ENCODE results near the gene CDH12. TPM values are rescaled to one million over a fixed set of nuclear protein-coding genes. Genes with fewer than 3 reads are reported as not detected.

The CDH12 gene
- total and polyA plus RNA-seq, 2 donors (not counting 3 experiments of a cell fraction or from before 2014, with no cell fraction given) = 0.03 TPM; not detected in 1

GRCh38 chr5:22901885-22902284, 48.7 kb upstream of the CDH12 start:
- H2AFZ ChIP-seq (ENCODE audit: low read depth, low read length) = no peak overlapping the region
- H3K9me3 ChIP-seq (replicated peaks; ENCODE audit: control insufficient read depth, insufficient read depth, low read length) = no peaks in the 10 kb centered on the region
- no TSS peak for BruUV-seq (replicated peaks)
- intact Hi-C loops (cut with micrococcal nuclease) (no loop called here), dilution Hi-C loops (cut with MboI; ENCODE audit: extremely low pct_ligation_motif_present, low sequenced_read_pairs) (no loop called here)
- H3K27me3 ChIP-seq (ENCODE audit: control insufficient read depth in 2 of 2, insufficient read depth in 2 of 2, low read length in 2 of 2) = no peaks in the 10 kb centered on the region
- no peak for DNase-seq (ENCODE audit: low read depth, low spot score)
- no peak overlapping the region for H3K4me3 ChIP-seq (replicated peaks in 1 of 3; ENCODE audit: insufficient read depth in 1 of 3, low read depth in 1 of 3, low read length in 3 of 3)
- H3K79me2 ChIP-seq (ENCODE audit: control insufficient read depth, insufficient read depth, low read length) = no peaks in the 10 kb centered on the region
- H3K4me2 ChIP-seq (ENCODE audit: insufficient read depth, low read length) = no peak overlapping the region
- ChIA-PET CTCF (no interaction called here), POLR2A (no interaction called here)
- H3K36me3 ChIP-seq (ENCODE audit: control insufficient read depth in 2 of 2, extremely low read depth in 1 of 2, insufficient read depth in 2 of 2, low read length in 2 of 2) = no peaks in the 10 kb centered on the region
- H3K27ac ChIP-seq (ENCODE audit: insufficient read depth, low read depth, low read length) = no peak overlapping the region
- H4K20me1 ChIP-seq (replicated peaks; ENCODE audit: control insufficient read depth, extremely low read depth, insufficient read depth, low read length) = no peaks in the 10 kb centered on the region
- no peaks in the 10 kb centered on the region for H3K9me1 ChIP-seq (replicated peaks; ENCODE audit: control insufficient read depth, extremely low read depth, insufficient read depth, low read length)
- H3K4me1 ChIP-seq (ENCODE audit: control insufficient read depth, extremely low read depth, insufficient read depth, low read length) = no peaks in the 10 kb centered on the region
- H3K9ac ChIP-seq (replicated peaks; ENCODE audit: extremely low read depth, insufficient read depth, low read length) = no peak overlapping the region
- TF ChIP-seq POLR2AphosphoS5 (IDR thresholded peaks at IDR 0.05; ENCODE audit: insufficient read depth, low read depth, low read length) = no peak
- TF ChIP-seq FOS (IDR thresholded peaks at IDR 0.05; ENCODE audit: borderline replicate concordance, insufficient read depth, low read length) = no peak
- no peak for TF ChIP-seq POLR2A (IDR thresholded peaks at IDR 0.05; ENCODE audit: low read depth, low read length)
- no peak for FAIRE-seq

DNA sequence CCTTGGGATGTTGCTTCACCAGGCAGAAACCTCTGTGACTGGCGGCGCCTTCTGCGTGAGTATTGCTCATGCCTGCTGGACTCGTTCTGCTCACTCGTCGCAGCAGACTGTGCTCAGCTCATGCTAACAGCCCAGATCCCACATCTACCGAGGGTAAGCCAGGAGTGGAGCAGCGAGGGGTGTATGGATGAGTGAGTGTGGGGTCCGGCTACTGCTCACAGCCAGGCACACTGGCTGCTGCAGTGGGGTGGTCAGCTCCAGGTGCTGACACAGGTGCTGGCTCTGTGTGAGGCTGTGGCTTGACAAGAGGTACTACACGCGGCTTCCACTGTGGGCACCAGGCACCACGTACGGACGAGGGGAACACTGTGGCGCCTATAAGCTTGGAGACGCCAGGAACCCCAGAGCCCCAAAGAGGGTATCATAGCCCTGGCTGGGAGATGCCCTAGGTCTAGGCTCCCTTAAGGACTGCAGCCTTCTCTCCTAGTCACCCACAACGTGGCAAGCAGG, 47.7 kb upstream of the CDH12 start:
- no peaks in the 10 kb centered on the region for H3K9me1 ChIP-seq (replicated peaks; ENCODE audit: control insufficient read depth, extremely low read depth, insufficient read depth, low read length)
- ChIA-PET POLR2A (no interaction called here), CTCF (no interaction called here)
- H3K36me3 ChIP-seq (ENCODE audit: control insufficient read depth in 2 of 2, extremely low read depth in 1 of 2, insufficient read depth in 2 of 2, low read length in 2 of 2) = no peaks in the 10 kb centered on the region
- no peak overlapping the region for H3K4me3 ChIP-seq (replicated peaks in 1 of 3; ENCODE audit: insufficient read depth in 1 of 3, low read depth in 1 of 3, low read length in 3 of 3)
- intact Hi-C loops (cut with micrococcal nuclease) = no loop called here
- no peak overlapping the region for H3K9ac ChIP-seq (replicated peaks; ENCODE audit: extremely low read depth, insufficient read depth, low read length)
- no peaks in the 10 kb centered on the region for H3K4me1 ChIP-seq (ENCODE audit: control insufficient read depth, extremely low read depth, insufficient read depth, low read length)
- H3K79me2 ChIP-seq (ENCODE audit: control insufficient read depth, insufficient read depth, low read length) = no peaks in the 10 kb centered on the region
- no peaks in the 10 kb centered on the region for H3K27me3 ChIP-seq (ENCODE audit: control insufficient read depth in 2 of 2, insufficient read depth in 2 of 2, low read length in 2 of 2)
- no peaks in the 10 kb centered on the region for H4K20me1 ChIP-seq (replicated peaks; ENCODE audit: control insufficient read depth, extremely low read depth, insufficient read depth, low read length)
- no peak for DNase-seq (ENCODE audit: low read depth, low spot score)
- H2AFZ ChIP-seq (ENCODE audit: low read depth, low read length) = no peak overlapping the region
- dilution Hi-C loops (cut with MboI; ENCODE audit: extremely low pct_ligation_motif_present, low sequenced_read_pairs) = no loop called here
- FAIRE-seq = no peak
- BruUV-seq (replicated peaks) = no TSS peak
- no peak overlapping the region for H3K4me2 ChIP-seq (ENCODE audit: insufficient read depth, low read length)
- no peaks in the 10 kb centered on the region for H3K9me3 ChIP-seq (replicated peaks; ENCODE audit: control insufficient read depth, insufficient read depth, low read length)
- no peak for TF ChIP-seq POLR2AphosphoS5 (IDR thresholded peaks at IDR 0.05; ENCODE audit: insufficient read depth, low read depth, low read length)
- TF ChIP-seq CTCF (IDR thresholded peaks at IDR 0.05; ENCODE audit: extremely low read depth in 1 of 2, insufficient read depth in 1 of 2, low read depth in 1 of 2, low read length in 2 of 2) = no peak
- TF ChIP-seq GATA2 (IDR thresholded peaks at IDR 0.05; ENCODE audit: insufficient read depth, insufficient read length, low read depth, low read length) = no peak
- no peak for TF ChIP-seq JUN (IDR thresholded peaks at IDR 0.05; ENCODE audit: borderline replicate concordance, insufficient read depth, insufficient read length, low read depth)
- no peak for TF ChIP-seq EZH2 (IDR thresholded peaks at IDR 0.05; ENCODE audit: borderline replicate concordance, low read depth, low read length, severe bottlenecking)
- no peak for TF ChIP-seq POLR2A (IDR thresholded peaks at IDR 0.05; ENCODE audit: low read depth, low read length)
- TF ChIP-seq, protein P1, sequence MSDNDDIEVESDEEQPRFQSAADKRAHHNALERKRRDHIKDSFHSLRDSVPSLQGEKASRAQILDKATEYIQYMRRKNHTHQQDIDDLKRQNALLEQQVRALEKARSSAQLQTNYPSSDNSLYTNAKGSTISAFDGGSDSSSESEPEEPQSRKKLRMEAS (IDR thresholded peaks at IDR 0.05; ENCODE audit: insufficient read depth, insufficient read length) = no peak
- TF ChIP-seq MYC (IDR thresholded peaks at IDR 0.05; ENCODE audit: low read depth, low read length) = no peak
- no peak for TF ChIP-seq FOS (IDR thresholded peaks at IDR 0.05; ENCODE audit: borderline replicate concordance, insufficient read depth, low read length)
- no peak overlapping the region for H3K27ac ChIP-seq (ENCODE audit: insufficient read depth, low read depth, low read length)

Measured in endothelial cell of umbilical vein (primary cell).